HG03060 (cell line): ENCODE results near the gene GRM7.

Experiments
- ATAC-seq: cut with Tn5 transposase; IDR thresholded peaks from one replicate; pipeline ENCODE4 v1.9.1; 2021; ENCODE audit warnings: low read depth, moderate number of reproducible peaks; ENCODE audit not compliant: unreplicated experiment

GRM7 gene

GRCh38 chr3:7385635-7386034, 524.7 kb downstream of the GRM7 start:
- no peak for ATAC-seq

- no peak for ATAC-seq
These were observed 527.1 kb downstream of the GRM7 start for GRCh38 chr3:7388026-7388425.

DNA sequence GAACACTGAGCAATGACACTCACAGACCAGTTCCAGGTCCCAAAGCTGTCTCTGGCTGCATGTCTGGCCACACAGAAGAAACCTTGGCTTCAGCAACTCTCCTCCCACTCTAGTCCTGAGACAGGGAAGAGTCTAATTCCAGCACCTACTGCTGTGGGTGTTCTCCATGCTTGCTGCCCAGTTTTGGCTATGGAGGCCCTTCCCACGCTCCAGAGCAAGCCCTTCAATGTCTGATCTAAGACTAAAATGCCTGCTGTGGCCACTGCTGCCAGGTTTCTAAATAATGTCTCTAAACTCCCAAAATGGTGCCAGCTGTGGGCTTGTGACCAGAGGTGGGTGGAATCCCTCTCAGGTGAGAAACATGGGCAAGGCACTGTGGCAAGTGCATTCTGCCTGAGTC, 531.3 kb downstream of the GRM7 start:
- ATAC-seq: no peak

GRCh38 chr3:7393944-7394605, 533.2 kb downstream of the GRM7 start:
- ATAC-seq: no peak

- ATAC-seq: no peak
These were observed 535.6 kb downstream of the GRM7 start for GRCh38 chr3:7396534-7396933.

DNA sequence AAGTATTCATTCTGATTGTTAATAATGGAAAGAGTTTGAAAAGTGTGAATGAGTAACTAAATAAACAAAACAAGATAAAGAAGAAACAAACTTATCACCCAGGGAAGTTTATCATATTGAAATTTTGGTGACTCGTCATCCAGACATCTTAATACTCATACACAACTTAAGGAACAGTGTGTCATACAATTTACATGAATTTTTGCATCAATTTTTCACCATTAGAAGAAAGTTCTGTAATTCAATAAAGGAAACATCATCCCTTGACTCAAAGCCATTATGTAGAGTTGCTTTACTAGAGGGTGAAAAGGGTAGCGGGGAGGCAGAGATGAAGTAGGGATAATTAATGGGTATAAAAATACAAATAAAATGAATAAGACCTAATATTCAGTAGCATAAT, 536.2 kb downstream of the GRM7 start:
- ATAC-seq: no peak

DNA sequence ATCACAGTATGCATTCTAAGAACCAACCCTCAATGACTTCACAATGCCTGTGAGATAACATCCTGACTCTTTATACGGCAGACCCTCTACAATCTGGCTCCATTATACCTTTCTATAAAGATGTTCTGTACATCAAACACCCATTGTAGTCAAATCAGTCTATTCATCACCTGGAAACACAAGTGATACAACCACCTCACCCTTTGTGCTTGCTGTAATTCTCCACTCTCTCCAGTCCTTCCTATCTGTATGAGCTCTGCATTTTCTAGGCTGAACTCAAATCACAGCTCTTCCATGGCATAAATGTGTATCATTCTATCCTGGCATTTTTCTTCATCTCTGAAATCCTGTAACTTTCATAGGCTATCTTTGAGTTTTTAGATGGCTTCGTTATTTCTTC, 539.4 kb downstream of the GRM7 start:
- no peak for ATAC-seq

DNA sequence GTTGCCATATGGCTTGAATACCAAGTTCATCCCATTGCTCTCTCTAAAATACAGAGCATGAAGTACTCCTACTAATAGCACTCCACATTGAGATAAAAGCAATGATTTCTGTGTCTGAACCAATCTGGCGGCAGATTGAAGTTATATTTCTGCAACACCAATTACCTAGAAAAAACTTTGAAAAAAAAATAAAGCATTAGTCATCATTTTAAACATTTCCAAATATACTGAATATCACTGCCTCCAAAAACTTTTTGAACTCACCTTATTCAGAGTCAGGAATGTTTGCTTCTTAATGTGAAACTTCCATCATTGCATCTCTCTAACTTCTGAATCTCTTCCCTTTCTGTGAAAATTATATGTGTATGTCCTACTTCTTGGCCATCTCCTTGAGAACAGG, 540.5 kb downstream of the GRM7 start:
- no peak for ATAC-seq

- no peak for ATAC-seq
These were observed 546.2 kb downstream of the GRM7 start for GRCh38 chr3:7407107-7407506.

- no peak for ATAC-seq
These were observed 549.9 kb downstream of the GRM7 start for GRCh38 chr3:7410782-7411181.

- ATAC-seq: no peak
These were observed 560.1 kb downstream of the GRM7 start for GRCh38 chr3:7421065-7421464.

DNA sequence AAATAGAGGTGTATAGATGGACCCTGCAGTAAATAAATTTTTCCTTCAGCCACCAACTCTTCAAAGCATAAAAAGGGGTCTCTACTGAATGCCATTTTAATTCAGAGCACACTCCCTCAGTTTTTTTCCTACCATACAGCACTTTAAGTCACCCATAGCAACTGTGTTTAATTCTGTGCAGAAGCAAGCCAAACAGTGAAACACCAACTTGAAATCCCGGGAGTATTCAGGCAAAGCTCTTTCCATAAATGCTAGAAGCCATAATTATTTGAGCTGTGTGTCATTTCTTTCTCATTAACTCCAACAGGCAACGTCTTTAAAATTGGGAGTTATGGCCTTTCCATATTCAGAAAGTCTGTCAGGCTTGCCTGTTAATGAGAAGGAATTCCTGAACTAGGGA, 562.1 kb downstream of the GRM7 start:
- no peak for ATAC-seq

GRCh38 chr3:7423995-7424394, 563.1 kb downstream of the GRM7 start:
- ATAC-seq: no peak

GRCh38 chr3:7428206-7428718, 567.3 kb downstream of the GRM7 start:
- ATAC-seq: no peak

DNA sequence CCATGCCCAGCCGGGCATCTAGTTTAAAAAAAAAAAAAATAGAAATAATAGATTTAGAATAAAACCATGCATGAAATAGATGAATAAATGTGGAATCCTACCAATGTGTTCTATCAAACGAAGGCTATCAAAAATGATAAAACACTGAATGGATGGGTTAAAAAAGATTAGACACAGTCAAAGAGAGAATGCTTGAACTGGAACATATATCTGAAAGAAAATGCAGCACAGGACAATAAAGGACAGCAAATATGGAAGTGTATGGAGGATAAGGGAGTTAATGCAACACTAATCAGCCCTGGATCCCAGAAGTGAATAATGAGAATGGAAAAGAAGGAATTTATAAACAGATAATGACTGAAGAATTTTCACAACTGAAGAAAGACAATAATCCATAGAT, 571.7 kb downstream of the GRM7 start:
- ATAC-seq: no peak

GRCh38 chr3:7433073-7433472, 572.2 kb downstream of the GRM7 start:
- no peak for ATAC-seq

DNA sequence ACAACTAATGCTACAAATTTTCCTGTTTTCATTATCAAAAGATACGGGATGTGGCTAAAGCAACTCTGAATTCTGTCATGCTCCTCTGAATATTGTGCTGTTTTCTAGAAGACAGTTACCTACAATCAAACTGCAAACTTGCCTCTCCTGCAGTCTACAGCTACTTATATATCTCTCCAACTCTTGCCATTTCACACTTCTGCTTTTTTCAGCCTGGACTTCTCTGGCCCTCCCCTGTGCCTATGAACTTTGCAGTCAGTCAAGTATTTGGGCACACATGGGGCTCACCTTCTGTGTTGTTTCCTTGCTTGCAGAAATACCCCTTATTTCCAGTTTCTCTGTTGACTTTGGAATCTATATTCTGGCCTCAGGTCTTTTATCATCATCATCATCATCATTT, 575.6 kb downstream of the GRM7 start:
- no peak for ATAC-seq

DNA sequence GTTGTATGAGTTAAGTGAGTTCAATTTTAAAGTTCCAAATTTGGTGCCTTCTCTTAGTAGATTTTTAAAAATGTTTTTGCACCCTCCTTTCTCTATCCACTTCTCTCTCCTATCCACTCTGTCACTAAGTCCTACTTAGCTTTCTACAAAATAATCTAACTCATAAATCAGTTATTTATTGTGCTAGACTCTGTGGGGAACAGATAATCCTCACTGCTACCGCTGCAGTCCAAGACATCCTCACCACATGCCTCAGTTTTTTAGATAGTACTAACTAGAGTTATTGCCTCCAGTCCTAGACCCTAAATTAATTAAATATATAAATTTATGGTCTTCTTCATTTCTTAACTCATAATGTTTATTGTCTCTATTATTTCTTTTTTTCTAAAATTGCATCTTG, 576.3 kb downstream of the GRM7 start:
- ATAC-seq: no peak

DNA sequence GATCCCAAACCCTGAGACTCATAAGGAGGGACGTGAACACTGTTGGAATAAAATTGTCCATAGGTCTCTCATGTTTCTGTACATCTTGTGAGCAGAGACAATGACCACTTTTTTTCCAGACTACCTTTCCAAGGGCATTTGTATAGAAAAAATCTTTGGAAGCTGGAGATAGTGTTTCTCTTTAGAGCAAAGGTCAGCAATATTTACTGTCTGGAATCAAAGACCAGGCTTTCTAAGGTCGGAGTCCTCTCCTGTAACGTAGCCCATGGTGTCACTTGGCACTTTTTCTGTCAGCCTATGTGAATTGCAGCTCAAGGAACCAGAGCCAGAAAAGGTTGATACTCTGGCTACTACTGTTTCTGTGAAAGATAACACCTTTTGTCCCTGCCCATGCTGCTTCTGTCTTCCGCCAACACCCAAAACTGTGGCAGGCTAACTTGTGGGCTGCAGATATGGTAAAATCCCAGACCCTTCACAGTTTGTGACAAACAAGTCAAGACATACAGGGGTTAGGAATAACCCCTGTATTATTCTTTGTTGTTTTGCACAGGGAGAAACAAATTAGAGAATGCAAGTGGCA, 578.3 kb downstream of the GRM7 start:
- no peak for ATAC-seq

DNA sequence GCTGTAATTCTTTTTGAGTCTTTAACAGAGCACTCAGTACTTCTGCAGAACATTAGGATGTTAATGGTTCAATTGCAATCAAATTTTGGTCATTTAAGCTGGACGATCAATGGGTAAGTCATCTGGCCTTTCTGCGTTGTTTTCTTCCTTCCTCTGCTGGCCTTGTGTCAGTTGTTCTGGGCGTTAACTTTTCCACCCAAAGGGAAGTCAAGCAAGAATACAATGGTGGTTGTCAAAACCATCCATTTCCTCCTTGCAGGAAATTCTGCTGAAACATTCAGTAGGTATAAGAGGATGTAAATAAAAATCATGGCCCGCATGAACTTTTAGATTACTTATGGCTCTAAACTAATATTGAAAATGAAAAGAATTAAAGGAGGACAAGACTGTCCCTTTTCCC, 584.0 kb downstream of the GRM7 start:
- no peak for ATAC-seq

DNA sequence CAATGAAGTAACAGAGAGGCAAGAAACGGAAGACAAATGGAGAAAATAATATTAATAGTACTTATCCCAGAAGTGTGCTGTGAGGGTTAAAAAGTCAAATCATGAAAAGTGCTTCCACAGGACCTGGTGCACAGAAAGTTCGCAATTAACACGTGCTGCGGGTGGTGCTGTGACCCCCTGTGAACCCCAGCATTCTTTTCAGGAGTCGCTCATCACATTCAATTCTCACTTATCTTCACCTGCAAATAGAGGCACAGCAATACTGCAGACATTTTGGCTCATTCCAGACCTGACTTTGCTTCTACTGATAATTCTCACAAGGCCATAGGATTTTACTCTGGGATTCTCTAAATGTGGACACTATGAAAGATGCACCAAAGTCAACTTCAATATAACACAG, 584.4 kb downstream of the GRM7 start:
- no peak for ATAC-seq

- ATAC-seq: peak; percentile 98
These were observed 586.4 kb downstream of the GRM7 start for GRCh38 chr3:7447197-7447769.
